OCI-LY3 (cell line): ENCODE results near the gene PKHD1.

Source experiments
- EZH2phosphoT487 ChIP-seq: fragments of 200-600 bp; shearing (Covaris generic); IDR thresholded peaks from 2 replicates; pipeline ENCODE4 v1.6.1; 2018; ENCODE audit warnings: antibody characterized with exemption, mixed run types, low read depth
- TF ChIP-seq, protein P1 (sequence below): fragments of 200-600, 300-600 bp; sonication (generic); IDR thresholded peaks from 2 replicates; pipeline ENCODE4 v1.5.1; 2014; ENCODE audit warnings: antibody characterized with exemption, low read length, low read depth

- TF ChIP-seq, protein P1, sequence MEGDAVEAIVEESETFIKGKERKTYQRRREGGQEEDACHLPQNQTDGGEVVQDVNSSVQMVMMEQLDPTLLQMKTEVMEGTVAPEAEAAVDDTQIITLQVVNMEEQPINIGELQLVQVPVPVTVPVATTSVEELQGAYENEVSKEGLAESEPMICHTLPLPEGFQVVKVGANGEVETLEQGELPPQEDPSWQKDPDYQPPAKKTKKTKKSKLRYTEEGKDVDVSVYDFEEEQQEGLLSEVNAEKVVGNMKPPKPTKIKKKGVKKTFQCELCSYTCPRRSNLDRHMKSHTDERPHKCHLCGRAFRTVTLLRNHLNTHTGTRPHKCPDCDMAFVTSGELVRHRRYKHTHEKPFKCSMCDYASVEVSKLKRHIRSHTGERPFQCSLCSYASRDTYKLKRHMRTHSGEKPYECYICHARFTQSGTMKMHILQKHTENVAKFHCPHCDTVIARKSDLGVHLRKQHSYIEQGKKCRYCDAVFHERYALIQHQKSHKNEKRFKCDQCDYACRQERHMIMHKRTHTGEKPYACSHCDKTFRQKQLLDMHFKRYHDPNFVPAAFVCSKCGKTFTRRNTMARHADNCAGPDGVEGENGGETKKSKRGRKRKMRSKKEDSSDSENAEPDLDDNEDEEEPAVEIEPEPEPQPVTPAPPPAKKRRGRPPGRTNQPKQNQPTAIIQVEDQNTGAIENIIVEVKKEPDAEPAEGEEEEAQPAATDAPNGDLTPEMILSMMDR, result no peak
- TF ChIP-seq EZH2phosphoT487, result no peak
These were observed 174.1 kb downstream of the PKHD1 start for GRCh38 chr6:51913265-51913664.
